GM21390 (cell line): ENCODE measurements around the gene SYNE2.

Source experiments
- ATAC-seq: cut with Tn5 transposase; IDR thresholded peaks from one replicate; pipeline ENCODE4 v1.9.1; 2021; ENCODE audit not compliant: unreplicated experiment

SYNE2 gene

GRCh38 chr14:63952053-63952932 lies 99.5 kb downstream of the SYNE2 start:
- no peak for ATAC-seq

DNA sequence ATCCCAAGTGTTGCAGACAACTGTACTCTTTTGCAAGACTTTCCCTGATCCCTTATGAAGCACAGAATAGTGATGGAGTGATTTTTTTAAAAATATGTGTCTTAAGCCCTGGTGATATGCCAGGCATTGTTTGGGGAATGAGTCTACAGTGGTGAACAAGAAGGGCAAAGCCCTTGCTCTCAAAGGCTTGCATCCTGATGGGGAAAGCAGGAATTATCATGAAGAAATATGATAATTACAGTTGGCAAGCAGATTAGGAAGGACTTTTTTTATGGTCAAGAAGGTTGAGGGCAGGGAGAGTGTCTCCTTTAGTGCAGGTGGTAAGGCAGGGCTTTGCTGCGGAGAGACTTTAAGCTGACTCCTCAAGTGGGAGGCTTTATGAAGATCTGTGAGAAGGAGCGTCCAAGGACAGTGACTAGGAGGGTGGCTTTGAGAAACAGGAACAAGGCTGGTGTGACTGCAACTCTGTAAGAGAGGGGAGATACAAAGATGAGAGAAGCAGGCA lies 100.2 kb downstream of the SYNE2 start:
- ATAC-seq, result no peak

GRCh38 chr14:63956326-63956725 lies 103.5 kb downstream of the SYNE2 start:
- no peak for ATAC-seq

DNA sequence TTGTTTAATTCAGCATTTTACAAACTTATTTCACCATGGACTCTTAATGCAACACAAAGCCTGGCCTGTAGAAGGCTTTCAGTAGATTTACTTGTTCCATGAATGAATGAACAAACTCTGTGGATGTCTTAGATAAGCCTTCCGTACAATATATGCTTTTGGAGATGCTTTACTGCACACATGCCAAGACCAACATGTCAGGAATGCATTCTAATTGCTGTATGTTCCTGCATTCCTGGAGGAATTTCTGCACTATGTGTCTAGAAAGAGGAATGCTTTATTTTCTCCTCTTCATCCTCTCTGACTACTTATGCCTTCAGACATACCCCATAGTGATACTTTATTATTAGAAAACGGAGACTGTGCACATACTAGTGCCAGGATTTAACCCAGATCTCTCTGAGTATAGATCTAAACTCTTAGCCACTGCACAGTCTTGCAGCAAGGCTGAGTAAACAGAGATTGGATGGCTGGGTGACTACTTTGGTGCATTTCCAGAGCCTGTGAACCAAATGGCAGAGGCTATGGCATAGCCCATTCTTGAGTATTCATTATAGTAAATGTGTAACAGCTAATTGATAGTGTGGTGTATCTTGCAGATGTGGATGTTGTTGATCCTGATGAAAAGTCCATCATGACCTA lies 108.2 kb downstream of the SYNE2 start:
- ATAC-seq, result no peak

- no peak for ATAC-seq
Measured at GRCh38 chr14:63962906-63963305, 110.1 kb downstream of the SYNE2 start.

DNA sequence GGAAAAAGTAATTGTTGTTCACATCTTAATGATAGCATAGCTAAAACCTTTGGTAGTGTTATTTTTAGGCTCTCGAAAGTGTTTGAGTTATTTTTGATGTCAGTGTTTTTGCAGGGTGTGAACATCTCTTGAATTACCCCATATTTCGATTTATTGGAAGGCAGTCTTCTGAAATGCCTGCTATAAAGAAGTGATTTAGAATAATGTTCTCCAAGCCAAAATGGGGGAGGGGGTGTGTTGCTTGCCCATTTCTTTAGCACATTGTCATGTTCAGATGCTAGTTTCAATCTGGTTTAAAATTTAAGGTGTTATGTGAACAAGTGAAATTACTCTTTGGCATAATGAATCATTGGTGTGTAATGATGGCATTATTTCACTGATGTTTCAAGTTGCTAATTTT lies 110.6 kb downstream of the SYNE2 start:
- ATAC-seq, result no peak

DNA sequence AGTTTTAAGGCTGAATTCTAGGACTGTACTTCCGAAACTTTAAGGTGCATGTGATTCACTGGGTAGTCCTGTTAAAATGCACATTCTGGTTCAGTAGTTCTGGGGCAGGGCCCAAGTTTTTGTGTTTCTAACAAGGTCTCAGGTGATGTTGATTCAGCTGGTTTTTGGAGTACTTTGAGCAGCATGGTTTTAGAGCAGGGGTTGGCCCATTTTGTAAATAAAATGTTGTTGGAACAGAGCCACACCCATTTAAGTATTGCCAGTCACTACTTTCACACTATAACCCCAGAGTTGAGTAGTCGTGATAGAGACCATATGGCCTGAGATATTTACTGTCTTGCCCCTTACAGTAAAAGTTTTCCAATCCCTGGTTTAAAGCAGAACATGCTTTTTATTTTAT lies 111.3 kb downstream of the SYNE2 start:
- ATAC-seq, result no peak

- ATAC-seq, result no peak
Measured at GRCh38 chr14:63966407-63966806, 113.6 kb downstream of the SYNE2 start.

DNA sequence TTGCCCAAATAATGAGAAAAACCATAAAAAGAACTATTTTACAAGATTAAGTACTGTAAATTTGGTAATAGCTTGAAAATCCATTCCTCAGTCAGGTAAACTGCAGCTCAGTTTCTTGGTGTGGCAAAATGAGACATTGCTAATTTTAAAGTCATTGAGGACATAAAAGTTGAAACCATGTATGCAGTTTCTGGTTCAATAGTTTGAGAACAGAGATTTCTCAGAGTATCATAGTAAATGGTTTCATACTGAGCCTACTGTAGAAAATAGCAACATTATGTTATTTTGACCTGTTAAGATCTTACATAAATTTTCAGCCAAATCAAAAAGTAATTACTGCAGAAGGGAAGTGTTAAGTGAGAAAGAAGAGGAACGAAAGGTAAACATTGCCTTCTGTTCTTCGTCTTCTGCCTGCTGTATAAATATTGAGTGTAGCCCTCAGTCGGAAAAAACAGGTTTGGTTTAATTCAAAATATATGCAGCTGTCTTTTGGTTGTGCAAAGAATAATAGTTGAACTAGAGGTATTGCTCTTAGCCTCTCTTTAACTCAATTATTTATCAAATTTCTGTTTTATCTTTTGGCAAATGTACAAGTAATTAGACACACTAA lies 119.6 kb downstream of the SYNE2 start:
- ATAC-seq, result no peak

DNA sequence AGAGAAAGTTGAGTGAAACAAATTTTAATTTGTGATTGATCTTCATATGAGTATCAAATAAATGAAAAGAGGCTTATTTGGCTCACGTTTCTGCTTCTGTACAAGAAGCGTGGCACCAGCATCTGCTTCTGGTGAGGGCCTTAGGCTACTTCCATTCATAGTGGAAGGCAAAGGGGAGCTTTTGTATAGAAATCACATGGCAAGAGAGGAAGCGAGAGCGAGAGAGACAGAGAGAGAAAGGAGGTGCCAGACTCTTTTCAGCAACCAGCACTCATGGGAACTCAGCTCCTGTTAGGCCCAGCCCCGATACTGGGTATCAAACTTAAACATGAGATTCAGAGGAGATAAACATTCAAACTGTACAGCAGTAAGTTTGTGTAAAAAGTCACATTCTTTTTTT lies 121.4 kb downstream of the SYNE2 start:
- ATAC-seq, result no peak

DNA sequence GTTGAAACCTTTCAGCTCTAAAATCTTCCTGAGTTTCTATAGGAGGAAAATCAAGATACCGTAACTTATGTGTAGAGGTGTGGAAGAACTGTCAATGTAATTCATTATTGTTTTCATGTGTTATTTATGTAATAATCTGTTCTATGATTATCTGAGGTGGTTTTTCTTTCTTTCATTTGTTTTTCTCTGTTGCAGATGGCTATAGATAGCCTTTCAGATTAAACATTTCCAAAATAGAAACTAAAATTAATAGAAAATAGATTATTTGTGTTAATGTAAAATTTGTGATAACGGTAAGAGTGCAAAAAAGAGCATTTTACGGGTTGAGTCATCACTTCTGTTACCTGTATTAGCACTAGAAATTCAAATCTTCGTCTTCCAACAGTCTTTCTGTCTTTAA lies 128.8 kb downstream of the SYNE2 start:
- peak; percentile 54 for ATAC-seq

- no peak for ATAC-seq
Measured at GRCh38 chr14:63982156-63982555, 129.4 kb downstream of the SYNE2 start.

DNA sequence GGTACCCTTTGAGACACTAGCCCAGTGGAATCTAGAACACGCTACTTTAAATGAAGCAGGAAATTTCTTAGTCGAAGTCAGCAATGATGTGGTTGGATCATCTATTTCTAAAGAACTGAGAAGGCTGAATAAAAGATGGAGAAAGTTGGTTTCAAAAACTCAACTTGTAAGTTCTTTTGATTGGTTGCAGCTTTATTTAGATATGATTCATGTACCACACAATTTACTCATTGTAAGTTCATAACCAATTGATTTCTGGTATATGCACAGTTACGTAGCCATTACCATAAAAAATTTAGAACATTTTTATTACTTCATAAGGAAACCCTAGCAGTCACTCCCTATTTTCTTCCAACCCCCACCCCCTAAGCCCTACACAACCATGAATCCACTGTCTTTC lies 129.8 kb downstream of the SYNE2 start:
- no peak for ATAC-seq

DNA sequence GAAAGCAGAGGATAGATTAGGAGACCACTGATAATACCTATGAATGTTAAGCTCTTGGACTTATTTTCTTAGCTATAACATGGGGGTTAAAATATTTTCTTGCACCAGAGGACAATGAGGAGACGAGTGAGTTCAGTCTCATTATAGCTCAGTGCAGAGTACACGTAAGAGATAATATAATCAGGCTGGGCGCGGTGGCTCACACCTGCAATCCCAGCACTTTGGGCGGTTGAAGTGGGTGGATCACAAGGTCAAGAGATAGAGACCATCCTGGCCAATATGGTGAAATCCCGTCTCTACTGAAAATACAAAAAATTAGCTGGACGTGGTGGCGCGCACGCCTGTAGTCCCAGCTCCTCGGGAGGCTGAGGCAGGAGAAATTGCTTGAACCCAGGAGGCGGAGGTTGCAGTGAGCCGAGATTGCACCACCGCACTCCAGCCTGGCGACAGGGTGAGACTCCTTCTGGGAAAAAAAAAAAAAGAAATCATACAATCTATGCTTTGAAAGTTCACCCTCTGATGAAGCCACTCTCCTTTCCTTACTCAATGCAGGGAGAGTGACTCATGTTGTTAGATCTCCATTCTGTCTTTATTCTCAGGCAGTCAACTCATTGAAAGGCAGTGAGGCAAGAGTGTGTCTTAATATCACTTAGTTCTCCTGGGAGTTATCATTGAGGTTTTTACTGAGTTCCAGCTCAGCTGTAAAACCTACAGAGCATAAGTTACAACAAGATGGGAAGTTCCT lies 134.2 kb downstream of the SYNE2 start:
- ATAC-seq, result no peak

GRCh38 chr14:63988579-63988978 lies 135.8 kb downstream of the SYNE2 start:
- ATAC-seq, result no peak

DNA sequence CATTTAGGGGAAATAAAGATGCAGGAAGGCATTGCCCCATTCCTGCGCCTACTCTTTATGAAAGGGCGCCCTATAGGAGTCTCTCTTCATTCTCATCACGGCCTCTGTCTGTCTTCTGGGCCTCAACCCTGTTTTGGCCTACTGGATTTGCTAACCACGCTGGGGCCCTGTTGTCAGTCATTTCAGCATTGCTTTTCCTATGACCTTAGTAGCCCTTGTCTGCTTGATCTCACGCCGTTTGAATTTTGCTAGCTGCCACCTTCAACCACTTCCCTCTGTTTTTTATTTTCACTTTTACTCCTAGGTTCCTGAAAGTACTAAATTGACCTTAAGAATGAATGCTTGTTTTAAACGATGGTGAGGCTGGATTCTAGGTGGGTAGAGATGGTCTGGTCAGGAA lies 139.0 kb downstream of the SYNE2 start:
- no peak for ATAC-seq

DNA sequence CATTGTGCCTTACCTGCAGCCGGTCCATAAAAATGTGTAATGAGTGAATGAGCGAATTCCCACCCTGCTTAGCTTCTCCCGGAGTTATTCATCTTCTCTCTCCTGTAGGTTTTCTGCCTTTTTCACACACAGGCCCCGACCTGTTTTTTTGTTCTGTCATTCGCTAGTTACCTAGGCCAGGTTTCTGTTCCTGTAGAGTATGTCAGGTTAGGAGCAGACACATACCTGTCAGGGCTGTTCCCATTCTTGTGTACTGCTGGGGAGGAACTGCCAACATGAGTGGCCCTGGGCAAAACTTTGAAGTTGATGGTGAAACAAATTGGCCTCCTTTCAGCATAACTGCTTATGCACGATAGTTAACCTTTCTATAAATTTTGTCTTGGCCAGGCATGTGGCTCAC lies 140.1 kb downstream of the SYNE2 start:
- no peak for ATAC-seq

GRCh38 chr14:63993992-63994391 lies 141.2 kb downstream of the SYNE2 start:
- ATAC-seq, result no peak

- ATAC-seq, result no peak
Measured at GRCh38 chr14:63995285-63995684, 142.5 kb downstream of the SYNE2 start.

DNA sequence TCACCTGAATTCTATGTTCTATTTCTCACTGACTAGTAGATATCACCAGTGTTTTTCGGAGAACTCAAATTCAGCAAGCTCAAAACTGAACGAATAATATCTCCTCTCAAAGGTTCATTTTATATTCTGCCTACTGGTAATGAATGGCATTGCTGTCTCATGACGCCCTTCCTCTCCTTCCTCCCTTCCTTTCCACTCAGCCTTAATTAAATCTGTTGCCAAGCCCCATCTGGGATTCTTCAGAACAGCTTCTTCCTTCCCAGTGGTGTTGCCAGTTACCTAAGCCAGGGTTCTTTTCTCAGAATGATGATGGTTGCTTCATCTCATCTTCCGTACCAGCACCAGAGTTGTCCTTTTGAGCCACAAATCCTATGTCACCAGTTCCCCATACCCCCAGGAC lies 143.2 kb downstream of the SYNE2 start:
- no peak for ATAC-seq

GRCh38 chr14:63996625-63997220 lies 143.9 kb downstream of the SYNE2 start:
- no peak for ATAC-seq
